SHP77 (cell line): ENCODE measurements around the gene CAB39.

Experiments used
- DNase-seq, 2 experiments: peaks; one replicate each; lab custom pipeline; 2025; lab: John Stamatoyannopoulos, UW

CAB39 gene

GRCh38 chr2:230863442-230864121 is 150.9 kb downstream of the CAB39 start:
- no peak for DNase-seq

- DNase-seq, result no peak
Measured at GRCh38 chr2:230864122-230864604, 151.5 kb downstream of the CAB39 start.

- peak; percentile 55 to 68 for DNase-seq
Measured at GRCh38 chr2:230864605-230865306, 152.1 kb downstream of the CAB39 start, which contains the start of gene ITM2C. TSS of gene ITM2C (plus strand) at chr2:230864942. CDS start at chr2:230865026, 84 bp downstream.

GRCh38 chr2:230865307-230865765 is 152.7 kb downstream of the CAB39 start:
- no peak for DNase-seq

GRCh38 chr2:230865766-230866755 is 153.4 kb downstream of the CAB39 start:
- DNase-seq, result peak in 1 of 2 experiments; percentile 37

- DNase-seq, result peak; percentile 29 to 38
Measured at GRCh38 chr2:230866756-230867523, 154.3 kb downstream of the CAB39 start.

- DNase-seq, result no peak
Measured at GRCh38 chr2:230868161-230868946, 155.7 kb downstream of the CAB39 start.

- DNase-seq, result no peak
Measured at GRCh38 chr2:230868947-230869913, 156.6 kb downstream of the CAB39 start.

- DNase-seq, result no peak
Measured at GRCh38 chr2:230869914-230870543, 157.4 kb downstream of the CAB39 start.
